Stimulated activated naive CD8-positive, alpha-beta T cell treated with anti-CD3 and anti-CD28 coated beads, Interleukin-15, Interleukin-2, amounts not matched to agents 100 U/mL and 50 U/mL, for 24 hours (primary cell): Measurements from ENCODE around the gene ANO9.
"Not testable (repeated sequence)": the region's sequence is repeated elsewhere in the genome, so short reads cannot be mapped to it uniquely, and the experiment has no call there.

Experiments used
- ATAC-seq: fragments of 150-1000 bp; cut with Tn5 transposase; one replicate; pipeline ENCODE4 v1.10.0; 2021
- DNase-seq: peaks from one replicate; pipeline ENCODE4 v3.0.0; 2021

Gene ANO9

DNA sequence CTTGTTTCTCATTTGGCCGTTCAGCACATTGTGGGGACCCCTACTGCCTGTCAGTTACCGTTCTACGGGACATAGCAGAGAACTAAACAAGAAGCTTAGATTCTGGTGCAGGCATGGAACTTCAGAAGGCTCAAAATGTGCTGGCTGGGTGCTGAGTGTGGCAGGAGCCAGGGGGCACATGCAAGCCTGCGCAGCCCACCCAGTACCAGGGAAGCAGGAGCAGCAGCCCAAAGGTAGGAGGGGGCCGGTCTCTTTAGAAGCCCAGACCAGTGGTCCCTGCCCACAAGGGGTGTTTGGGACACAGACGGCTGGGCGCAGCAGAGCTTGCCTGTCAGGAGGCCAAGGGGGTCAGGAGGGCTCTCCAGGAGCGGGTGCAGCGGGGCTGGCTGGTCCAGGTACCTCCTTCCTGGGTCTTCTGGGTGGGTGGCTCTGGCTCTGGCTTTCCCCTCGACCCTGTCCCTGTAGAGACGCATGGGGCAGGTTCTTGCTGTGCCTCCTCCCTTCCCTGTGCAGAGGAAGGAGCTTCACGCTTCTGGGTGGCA lies 10.5 kb upstream of the ANO9 start:
- DNase-seq (no peak), ATAC-seq (no peak)

DNA sequence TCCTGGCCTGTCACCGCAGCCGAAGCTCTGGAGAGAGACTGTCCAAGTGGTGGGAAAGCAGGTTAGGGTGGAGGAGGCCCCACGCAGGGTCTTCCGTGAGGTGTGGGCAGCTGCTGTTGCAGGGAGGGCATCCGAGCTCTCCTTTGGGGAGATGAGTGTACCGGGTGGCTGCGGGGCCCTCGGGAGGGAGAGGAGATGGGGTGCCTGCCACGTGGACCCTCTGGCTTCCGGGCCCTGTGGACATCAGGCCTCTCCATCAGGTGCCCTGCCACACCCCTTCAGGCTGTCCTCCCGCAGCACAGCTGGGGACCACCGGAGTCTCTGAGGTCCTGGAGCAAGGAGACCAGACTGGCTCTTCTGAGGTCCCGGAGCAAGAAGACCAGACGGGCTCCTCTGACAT lies 9.9 kb upstream of the ANO9 start:
- ATAC-seq (no peak), DNase-seq (no peak)

DNA sequence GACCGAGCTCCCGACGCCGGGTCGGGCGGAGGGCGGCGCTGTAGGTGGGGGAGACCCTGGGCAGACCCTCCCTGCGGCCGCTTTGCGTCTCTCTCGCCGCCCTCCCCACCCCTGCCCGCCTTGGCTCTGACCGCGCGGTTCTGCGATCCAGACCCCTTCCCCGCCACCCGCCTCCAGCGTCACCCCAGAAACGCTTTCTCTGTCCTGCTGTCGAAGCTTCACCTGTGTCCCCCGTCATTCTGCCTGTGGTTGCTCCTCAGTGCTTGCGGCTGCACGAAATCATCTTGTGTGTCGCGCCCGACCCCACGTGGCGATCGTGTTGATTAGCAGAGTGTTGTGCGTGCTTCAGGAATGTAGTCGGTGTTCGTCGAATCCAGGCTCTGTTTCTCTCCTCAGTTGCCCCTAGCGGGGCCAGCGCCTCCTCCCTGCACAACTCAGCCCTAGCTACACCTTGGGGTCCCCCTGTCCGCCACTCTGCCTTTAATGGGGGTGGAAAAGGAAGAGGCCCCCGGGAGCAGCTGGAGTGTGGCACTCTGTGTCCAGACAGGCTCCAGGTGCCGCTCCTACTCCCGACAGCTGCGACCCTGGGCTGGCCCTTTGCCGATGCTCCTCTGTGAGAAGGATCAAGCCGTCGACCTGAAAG lies 9.1 kb upstream of the ANO9 start:
- ATAC-seq (no peak), DNase-seq (peak; percentile 72)

DNA sequence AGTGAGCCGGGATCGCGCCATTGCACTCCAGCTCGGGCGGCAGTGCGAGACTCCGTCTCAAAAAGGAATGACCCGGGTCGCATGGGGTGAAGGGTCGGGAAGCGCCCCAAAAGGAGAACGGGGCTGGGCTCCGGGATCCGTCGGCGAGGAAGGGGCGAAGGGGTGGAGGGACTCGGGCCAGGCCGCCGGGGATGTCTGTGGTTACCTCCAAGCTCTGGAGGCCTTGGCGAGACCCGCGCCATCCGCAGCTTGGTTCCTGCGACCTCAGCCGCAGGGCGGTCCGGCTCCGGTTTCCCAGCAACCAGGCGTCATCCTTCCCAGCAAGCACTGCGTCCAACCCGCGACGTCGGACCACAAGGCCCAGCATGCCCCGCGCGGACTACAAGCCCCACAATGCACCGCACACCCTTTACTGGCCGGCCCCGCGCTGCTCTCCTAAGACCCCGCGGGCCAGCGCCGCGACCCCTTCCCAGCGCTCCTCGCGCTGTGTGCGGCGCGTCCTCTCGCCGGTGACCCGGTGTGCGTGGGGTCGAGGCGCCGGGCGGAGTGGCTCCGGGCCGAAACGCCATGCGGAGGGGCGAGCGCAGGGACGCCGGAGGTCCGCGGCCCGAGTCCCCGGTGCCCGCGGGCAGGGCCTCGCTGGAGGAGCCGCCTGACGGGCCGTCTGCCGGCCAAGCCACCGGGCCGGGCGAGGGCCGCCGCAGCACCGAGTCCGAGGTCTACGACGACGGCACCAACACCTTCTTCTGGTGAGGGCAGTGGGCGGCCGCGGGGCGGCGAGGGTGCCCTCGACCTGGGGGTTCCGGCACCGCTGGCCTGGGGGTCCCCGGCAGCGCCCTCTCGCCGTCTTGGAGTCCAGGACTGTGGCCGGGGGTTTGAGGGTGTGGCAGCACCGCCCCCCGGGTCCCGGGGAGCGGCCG lies 8.3 kb upstream of the ANO9 start, which contains the start of gene PTDSS2:
PTDSS2 (plus strand) TSS at position 391 of the 920 bp plus-strand sequence; CDS start at position 568, 177 bp downstream.
- peak; percentile 95 for DNase-seq
- peak; percentile 88 for ATAC-seq

DNA sequence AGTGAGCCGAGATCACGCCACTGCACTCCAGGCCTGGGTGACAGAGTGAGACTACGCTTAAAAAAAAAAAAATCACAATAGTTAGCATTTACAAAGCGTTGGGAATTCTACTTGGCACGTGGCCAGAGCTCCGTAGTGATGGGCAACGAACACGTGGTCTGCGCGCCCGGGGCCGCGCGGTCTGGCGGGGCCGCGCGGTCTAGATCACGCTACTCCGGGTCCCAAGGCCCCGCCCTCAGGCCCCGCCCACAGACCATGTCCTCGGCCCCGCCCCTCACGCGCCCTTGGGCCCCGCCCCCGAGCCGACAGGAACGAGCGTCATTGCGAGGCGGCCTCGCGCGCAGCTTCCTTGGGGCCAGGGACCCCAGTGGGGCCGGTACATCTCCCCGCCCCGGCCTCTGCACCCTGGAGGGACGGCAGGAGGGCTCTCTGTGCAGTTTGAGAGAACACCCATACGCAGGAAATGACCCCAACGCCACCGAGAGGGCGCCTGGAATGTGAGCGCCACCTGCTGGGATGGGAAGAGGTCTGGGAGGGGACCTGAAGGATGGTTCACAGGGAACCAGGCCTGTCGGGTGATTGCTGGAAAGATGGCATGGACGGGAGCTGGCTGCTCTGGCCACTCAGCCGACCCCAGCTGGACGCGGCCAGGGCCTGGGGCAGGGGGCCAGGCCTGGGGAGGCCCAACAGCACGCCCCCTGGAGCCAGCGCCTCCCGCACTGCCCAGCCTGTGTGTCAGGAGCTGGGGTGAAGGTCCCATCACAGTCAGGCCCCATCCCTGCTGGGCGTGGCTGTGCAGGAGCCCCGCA lies 6.3 kb upstream of the ANO9 start:
- DNase-seq (peak; percentile 99), ATAC-seq (peak; percentile 82)

DNA sequence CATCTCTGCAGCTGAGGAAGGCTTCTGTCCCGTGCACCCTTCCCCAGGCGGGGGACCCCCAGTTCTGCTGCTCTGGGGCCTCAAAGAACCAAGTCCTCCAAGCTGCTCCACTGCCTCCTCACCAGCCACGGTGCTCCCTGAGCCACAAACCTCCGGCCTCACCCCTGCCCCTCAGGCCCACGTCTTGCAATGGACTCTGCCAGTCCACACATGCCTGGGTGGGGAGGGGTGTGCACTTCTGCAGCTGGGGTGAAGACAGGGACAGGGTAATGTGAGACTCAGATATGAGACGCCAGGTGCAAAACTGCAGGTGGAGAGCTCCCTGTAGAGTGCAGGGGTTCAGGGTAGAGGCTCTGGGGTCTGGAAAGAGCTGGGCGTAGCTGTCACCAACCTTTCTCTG lies 5.1 kb upstream of the ANO9 start:
- ATAC-seq (no peak), DNase-seq (no peak)

- no peak for ATAC-seq
- DNase-seq: no peak
These were observed 4.2 kb upstream of the ANO9 start for GRCh38 chr11:445765-446588.

DNA sequence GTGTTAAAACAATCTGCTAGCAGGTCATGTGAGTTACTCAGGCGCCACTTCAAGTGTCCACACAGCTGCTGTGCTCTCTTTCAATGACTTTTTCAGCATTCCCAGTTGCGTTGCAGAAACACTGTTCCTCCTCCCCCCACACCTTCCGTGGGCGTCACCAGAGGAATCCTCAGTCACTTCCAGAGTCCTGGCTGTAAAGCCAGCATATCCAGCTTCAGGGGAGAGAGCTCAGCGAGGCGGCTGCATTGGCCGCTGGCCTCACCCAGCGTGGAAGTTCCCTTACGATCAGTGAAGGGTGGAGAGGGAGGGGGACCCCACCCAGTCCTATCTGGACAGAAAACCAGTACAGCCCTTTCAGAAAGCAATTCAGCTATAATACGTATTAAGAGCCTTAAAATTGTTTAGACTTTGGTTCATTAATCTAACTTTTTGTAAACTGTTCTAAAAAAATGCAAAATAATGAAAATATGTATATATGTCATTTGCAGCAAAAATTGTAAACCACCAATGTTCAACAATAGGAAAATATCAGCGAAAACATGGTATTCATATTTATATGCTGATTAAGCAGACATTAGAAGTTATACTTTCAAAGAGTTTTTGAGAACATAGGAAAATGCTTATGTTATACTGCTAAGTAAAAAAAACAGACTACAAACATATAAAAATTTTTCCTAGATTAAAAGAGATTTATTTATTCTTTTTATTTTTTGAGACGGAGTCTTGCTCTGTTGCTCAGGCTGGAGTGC lies 2.8 kb upstream of the ANO9 start:
- no peak for DNase-seq
- ATAC-seq: no peak

- no peak for ATAC-seq
- no peak for DNase-seq
These were observed 1.9 kb upstream of the ANO9 start for GRCh38 chr11:443542-444199.

DNA sequence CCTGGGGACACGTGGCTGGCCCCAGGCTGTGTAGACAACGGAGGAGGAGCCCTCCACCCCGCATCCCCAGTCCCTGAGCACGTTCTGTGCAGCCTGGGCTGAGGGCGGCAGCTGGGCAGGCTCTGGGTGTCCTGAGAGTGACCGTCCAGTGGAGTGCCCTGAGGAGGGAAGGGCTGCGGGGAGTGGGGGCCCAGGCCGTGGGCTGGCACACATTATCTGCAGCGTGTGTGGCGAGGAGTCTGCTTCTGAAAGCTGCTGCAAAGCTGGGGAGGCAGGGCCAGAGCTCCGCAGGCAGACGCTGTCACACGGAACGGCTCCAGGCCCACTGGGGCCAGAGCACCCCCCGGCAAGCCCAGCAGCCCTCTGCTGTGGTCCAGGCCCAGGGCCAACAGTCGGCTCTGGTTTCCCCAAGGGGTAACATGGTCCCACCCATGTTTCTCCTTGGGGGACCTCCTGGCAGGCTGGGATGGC lies 835 bp upstream of the ANO9 start:
- ATAC-seq (no peak), DNase-seq (no peak)

DNA sequence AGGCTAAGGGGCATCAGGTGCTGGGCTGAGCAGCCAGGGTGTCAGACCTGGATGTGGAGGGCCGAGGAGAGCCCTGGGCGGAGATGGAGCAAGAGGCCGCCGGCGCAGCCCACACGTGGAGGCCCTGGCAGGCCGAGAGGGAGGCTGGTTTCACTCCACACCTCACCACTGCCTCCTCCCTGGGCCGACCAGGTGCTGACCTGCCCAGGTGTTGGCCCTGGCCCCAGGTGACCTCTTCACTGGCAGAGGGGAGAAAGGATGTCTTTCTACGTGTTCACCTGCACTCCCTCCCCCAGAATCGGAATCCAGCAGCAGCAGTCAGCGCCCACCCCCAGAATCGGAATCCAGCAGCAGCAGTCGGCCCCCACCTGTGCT lies 781 bp downstream of the ANO9 start:
- ATAC-seq (no peak), DNase-seq (no peak)

DNA sequence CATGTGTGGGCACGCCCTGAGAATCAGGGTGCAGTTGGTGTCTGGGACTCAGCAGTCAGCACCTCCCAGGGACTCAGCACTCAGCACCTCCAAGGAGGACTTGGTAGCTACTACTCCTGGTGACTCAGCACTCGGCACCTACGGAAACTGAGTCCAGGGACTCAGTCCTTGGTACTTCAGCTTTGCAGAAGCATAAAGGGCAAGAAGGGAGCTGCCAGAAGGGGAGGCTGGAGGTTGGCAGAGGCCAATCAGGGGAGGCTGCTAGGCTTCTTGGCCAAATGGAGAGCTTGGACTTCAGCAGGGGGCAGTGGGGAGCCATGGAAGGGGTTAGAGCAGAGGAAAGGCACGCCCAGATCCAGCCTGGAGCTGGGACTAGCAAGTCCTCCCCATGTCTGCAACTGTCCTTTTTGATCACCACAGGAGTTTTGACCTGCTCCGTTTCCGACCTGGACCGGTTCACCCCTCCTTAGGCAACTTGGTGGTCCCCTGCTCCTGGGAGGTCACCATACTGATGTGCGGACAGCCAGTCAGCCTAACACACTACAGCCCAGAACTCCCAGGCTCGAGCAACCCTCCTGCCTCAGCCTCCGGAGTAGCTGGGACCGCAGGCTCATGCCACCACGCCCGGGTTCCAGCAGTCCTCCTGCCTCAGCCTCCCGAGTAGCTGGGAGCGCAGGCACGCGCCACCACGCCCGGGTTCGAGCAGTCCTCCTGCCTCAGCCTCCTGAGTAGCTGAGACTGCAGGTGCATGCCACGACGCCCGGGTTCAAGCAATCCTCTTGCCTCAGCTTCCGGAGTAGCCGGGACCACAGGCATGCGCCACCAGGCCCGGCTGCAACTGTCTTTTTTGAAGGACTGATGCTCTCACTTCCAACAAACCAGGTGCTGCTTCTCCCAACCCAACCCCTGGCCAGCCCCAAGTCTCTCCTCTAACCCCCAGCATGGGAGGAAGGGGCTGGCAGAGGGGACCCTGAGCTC lies 1.5 kb downstream of the ANO9 start:
- no peak for ATAC-seq
- DNase-seq: peak; percentile 12

DNA sequence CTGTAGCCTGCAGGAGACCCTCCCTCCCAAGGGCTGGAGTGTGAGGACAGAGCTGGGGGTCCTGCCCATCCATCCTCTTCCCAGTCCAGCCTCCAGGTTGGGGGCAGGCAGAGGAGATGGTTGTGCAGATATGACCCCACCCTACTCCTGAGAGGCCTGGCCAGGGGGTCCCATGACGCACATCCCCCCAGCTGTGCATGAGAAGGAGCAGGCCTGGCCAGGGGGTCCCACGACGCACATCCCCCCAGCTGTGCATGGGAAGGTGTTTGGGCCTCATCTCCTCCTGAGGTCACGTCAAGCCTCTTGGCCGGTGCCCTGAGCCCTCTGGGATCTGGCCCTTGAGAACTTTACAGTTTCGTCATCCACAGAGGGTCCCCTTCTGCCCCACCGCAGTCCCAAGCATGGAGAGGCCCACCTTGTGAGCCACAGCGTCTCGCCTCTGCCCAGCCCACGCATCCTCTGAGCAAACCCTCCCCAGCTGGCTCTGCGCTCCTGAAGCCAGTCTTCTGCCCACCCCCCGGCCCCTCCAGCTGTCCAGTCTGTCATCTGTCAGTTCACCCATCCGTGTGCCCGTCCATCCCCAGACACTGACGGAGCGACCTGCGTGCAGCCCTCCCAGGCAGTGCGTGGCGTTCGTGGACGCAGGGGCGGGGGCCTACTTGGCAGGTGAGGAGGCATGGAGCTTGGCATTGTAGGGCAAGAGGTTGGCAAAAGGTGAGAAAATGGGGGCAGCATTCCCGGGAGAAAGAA lies 2.3 kb downstream of the ANO9 start:
- DNase-seq: no peak
- no peak for ATAC-seq

GRCh38 chr11:438101-438844 lies 3.5 kb downstream of the ANO9 start:
- no peak for ATAC-seq
- DNase-seq: no peak

GRCh38 chr11:437228-437870 lies 4.5 kb downstream of the ANO9 start:
- no peak for ATAC-seq
- DNase-seq: no peak

GRCh38 chr11:434999-435740 lies 6.6 kb downstream of the ANO9 start:
- not testable (repeated sequence) for ATAC-seq, DNase-seq
